Lower leg skin (tissue), 3 donors: ENCODE results near the gene TRIM9.

Experiments used
- CTCF ChIP-seq, 3 donors: fragments of 450-650 bp; IDR thresholded peaks; one replicate each; pipeline ENCODE4 v1.5.1; 2016; ENCODE audit warnings: antibody characterized with exemption in 3 of 3, mild to moderate bottlenecking in 3 of 3, moderate library complexity in 2 of 3
- POLR2A ChIP-seq, 2 donors: fragments of 450-650 bp; IDR thresholded peaks; one replicate each; pipeline ENCODE4 v1.6.1; 2016 to 2017; ENCODE audit warnings: antibody characterized with exemption in 2 of 2, mild to moderate bottlenecking in 1 of 2, moderate library complexity in 1 of 2

- no peak for TF ChIP-seq CTCF (IDR thresholded peaks at IDR 0.05)
- TF ChIP-seq POLR2A (IDR thresholded peaks at IDR 0.05): no peak
These were observed 159.5 kb downstream of the TRIM9 start for GRCh38 chr14:50935126-50936015.
